Duodenal mucosa (tissue), 2 donors: Measurements from ENCODE around the gene CTSZ.

Source experiments
- H3K27ac ChIP-seq: one replicate; pipeline ENCODE4 v1.7.0; 2013; ENCODE audit warnings: low read depth, low read length
- H3K27me3 ChIP-seq, 2 donors: one replicate each; pipeline ENCODE4 v1.7.0; 2013; ENCODE audit warnings: low read length in 2 of 2, control low read depth in 1 of 2; ENCODE audit not compliant: insufficient read depth in 2 of 2, control insufficient read depth in 1 of 2
- H3K36me3 ChIP-seq, 2 donors: one replicate each; pipeline ENCODE4 v1.7.0; 2013; ENCODE audit warnings: low read length in 2 of 2, control low read depth in 1 of 2; ENCODE audit not compliant: insufficient read depth in 2 of 2, control insufficient read depth in 1 of 2
- H3K4me1 ChIP-seq, 2 donors: one replicate each; pipeline ENCODE4 v1.7.0; 2013; ENCODE audit warnings: low read length in 2 of 2, control low read depth in 1 of 2; ENCODE audit not compliant: insufficient read depth in 2 of 2, control insufficient read depth in 1 of 2
- H3K4me3 ChIP-seq, 2 donors: one replicate each; pipeline ENCODE4 v1.7.0; 2013; ENCODE audit warnings: low read length in 2 of 2, low read depth in 1 of 2
- H3K9ac ChIP-seq, 2 donors: one replicate each; pipeline ENCODE4 v1.7.0; 2013; ENCODE audit warnings: low read length in 2 of 2, low read depth in 1 of 2
- H3K9me3 ChIP-seq, 2 donors: one replicate each; pipeline ENCODE4 v1.7.0; 2013; ENCODE audit warnings: low read length in 2 of 2, control low read depth in 1 of 2; ENCODE audit not compliant: control insufficient read depth in 1 of 2

The CTSZ gene

DNA sequence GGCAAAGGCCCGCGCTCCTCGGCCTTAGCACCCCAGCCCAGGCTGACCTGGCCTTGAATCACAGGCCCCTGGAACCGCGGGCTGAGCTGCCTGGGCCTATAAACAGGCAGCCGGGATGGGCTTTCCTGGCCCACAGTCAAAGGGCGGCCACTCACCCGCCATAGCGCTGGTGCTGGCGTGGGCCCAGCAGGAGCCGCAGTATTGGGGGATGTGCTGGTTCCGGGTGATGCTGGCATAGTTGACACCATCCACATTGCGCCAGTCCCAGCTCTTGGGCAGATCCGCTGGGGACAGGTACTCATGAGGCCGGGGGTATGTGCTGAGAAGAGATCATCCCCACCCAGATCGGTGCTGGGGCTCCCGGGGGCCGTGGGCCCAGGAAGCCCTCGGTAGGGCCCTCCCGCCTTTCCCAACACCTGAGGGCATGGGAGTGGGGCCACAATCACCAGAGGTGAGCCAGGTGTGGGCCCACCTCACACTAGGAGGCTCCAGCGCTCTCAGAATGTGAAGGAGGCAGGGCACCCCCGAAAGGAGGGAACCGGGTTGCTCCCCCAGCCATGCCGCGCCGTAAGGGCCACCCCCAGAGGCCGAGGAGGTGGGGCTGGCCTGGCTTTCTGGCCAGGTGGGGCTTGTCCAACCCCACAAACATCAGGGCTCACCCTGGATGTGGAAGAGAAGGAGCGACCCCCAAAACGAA, 739 bp downstream of the CTSZ start:
- Histone ChIP-seq H3K9ac (peak overlapping the region; percentile 95 to 96), H3K9me3 (no peaks in the 10 kb centered on the region), H3K4me1 (peaks cover 54 to 62% of the 10 kb centered on the region in 2 donors), H3K27ac (peak overlapping the region; percentile 80), H3K36me3 (peaks cover 9 to 28% of the 10 kb centered on the region in 2 donors), H3K4me3 (peak overlapping the region; percentile 84 to 89), H3K27me3 (no peaks in the 10 kb centered on the region)

DNA sequence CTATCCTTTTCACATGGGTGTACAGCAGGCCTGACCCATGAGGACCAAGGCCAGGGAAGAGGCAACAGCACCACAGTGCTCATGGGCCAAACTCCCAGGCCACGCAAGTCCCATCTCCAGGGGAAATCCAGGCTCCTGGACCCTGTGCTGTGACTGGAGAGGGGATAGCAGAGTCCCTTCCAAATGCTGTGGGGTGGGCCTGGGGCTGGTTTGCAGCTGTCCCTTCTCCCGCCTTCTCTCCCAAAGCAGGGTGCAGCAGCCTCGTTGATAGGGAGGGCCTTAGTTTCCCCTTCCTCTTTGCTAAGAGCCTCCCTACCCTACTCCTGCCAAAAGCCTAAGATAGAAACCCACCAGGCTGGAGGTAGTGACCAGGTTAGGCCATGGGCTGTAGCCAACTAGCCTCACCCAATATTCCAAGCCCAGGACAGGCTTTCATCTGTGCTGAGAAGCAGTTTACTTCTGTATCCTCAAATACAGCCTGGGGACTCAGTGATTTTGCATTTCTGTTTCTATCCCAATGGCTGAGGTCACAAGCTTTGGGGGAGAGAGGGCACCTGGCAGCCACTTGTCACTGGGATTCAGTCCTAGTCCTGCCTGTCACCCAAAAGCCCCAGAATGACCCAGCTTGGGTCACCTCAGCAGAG, 1.4 kb downstream of the CTSZ start:
- H3K36me3 ChIP-seq: peaks cover 13 to 35% of the 10 kb centered on the region in 2 donors
- peak overlapping the region; percentile 95 to 96 for H3K9ac ChIP-seq
- H3K27ac ChIP-seq: peak overlapping the region; percentile 80
- H3K9me3 ChIP-seq: no peaks in the 10 kb centered on the region
- H3K4me1 ChIP-seq: peaks cover 49 to 56% of the 10 kb centered on the region in 2 donors
- H3K27me3 ChIP-seq: no peaks in the 10 kb centered on the region
- H3K4me3 ChIP-seq: peak overlapping the region; percentile 84 to 89

- Histone ChIP-seq H3K4me1 (peaks cover 42 to 49% of the 10 kb centered on the region in 2 donors), H3K27ac (peak overlapping the region; percentile 80), H3K27me3 (no peaks in the 10 kb centered on the region), H3K36me3 (peaks cover 13 to 40% of the 10 kb centered on the region in 2 donors), H3K4me3 (peak overlapping the region; percentile 84 to 89), H3K9me3 (no peaks in the 10 kb centered on the region), H3K9ac (peak overlapping the region; percentile 95 to 96)
Measured at GRCh38 chr20:59004763-59005522, 2.1 kb downstream of the CTSZ start.

DNA sequence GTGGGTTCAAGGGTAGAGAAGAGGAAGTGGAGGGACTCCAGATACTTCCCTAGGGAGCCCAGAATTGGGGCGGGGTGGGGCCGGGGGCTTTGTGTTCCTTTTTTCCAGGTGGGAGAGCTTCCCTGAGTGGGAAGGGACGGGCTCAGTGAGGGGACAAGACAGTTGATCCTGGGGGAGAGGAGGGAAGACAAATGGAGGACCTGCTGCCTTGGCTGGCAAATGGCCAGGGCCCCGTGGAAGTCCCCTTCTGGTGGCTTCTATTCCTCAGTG, 2.6 kb downstream of the CTSZ start:
- peak overlapping the region; percentile 17 to 89 for H3K4me3 ChIP-seq
- peak overlapping the region; percentile 39 for H3K27ac ChIP-seq
- peaks cover 13 to 41% of the 10 kb centered on the region in 2 donors for H3K36me3 ChIP-seq

GRCh38 chr20:59003836-59004492, 3.1 kb downstream of the CTSZ start:
- peak overlapping the region in 1 of 2 donors; percentile 96 for H3K9ac ChIP-seq
- peak overlapping the region; percentile 17 to 89 for H3K4me3 ChIP-seq
- no peaks in the 10 kb centered on the region for H3K27me3 ChIP-seq
- peaks cover 13 to 46% of the 10 kb centered on the region in 2 donors for H3K36me3 ChIP-seq
- peak overlapping the region; percentile 39 for H3K27ac ChIP-seq
- peaks cover 38 to 46% of the 10 kb centered on the region in 2 donors for H3K4me1 ChIP-seq
- no peaks in the 10 kb centered on the region for H3K9me3 ChIP-seq

More for the DNA sequence above, 2.6 kb downstream of the CTSZ start:
- H3K9me3 ChIP-seq: no peaks in the 10 kb centered on the region
- H3K9ac ChIP-seq: peak overlapping the region in 1 of 2 donors; percentile 96
- H3K4me1 ChIP-seq: peaks cover 38 to 46% of the 10 kb centered on the region in 2 donors
- H3K27me3 ChIP-seq: no peaks in the 10 kb centered on the region

DNA sequence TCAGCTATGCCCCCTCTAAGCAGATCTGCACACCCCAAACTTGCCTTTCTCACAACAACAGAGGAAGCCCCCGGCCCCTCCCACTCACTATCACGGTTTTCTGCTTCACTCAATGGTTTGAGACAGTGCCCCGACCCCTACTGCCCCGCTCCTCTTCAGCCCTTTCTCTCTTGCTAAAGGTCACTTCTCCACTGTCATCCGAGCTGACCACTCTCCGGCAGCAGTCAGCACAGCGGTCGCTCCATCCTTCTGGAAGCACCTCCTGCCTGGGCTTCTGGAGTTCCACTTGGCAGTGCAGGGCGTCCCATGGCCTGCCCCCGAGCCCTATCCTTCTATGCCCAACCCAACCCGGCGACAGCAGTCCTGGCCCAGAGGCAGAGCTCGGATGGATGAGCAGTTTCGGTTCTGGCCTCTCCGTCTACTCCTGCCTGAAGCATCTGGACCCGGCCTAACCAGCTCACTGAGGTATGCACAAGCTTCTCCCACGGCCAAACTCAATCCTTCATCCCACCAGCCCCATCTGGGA, 4.1 kb downstream of the CTSZ start:
- peaks cover 13 to 52% of the 10 kb centered on the region in 2 donors for H3K36me3 ChIP-seq

DNA sequence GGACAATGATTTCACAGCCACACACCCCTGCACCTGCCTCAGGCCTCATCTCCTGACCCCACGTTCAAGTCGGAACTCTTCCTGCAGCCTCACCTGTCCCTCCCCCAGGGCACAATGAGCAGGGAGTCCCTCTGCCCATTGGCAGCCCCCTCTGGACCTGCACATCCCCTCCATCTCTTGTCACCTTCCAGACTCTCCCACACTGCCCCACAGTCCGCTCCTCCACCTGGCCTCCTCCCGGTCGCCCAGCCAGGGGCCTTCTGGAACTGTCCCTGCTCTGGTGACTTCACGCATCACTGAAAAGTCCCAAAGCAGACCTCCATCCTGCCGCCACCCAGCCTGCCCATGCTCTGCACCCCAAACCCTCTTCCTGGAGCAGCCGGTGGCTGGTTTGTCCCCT, 4.7 kb downstream of the CTSZ start:
- Histone ChIP-seq H3K27me3 (no peaks in the 10 kb centered on the region), H3K9me3 (no peaks in the 10 kb centered on the region), H3K9ac (no peak overlapping the region), H3K4me3 (no peak overlapping the region), H3K4me1 (peaks cover 26 to 32% of the 10 kb centered on the region in 2 donors), H3K36me3 (peaks cover 18 to 58% of the 10 kb centered on the region in 2 donors), H3K27ac (no peak overlapping the region)

More for the DNA sequence above, 4.1 kb downstream of the CTSZ start:
- no peak overlapping the region for H3K27ac ChIP-seq
- H3K9ac ChIP-seq: no peak overlapping the region
- H3K4me3 ChIP-seq: no peak overlapping the region
- H3K27me3 ChIP-seq: no peaks in the 10 kb centered on the region
- H3K9me3 ChIP-seq: no peaks in the 10 kb centered on the region
- H3K4me1 ChIP-seq: peaks cover 32 to 37% of the 10 kb centered on the region in 2 donors

DNA sequence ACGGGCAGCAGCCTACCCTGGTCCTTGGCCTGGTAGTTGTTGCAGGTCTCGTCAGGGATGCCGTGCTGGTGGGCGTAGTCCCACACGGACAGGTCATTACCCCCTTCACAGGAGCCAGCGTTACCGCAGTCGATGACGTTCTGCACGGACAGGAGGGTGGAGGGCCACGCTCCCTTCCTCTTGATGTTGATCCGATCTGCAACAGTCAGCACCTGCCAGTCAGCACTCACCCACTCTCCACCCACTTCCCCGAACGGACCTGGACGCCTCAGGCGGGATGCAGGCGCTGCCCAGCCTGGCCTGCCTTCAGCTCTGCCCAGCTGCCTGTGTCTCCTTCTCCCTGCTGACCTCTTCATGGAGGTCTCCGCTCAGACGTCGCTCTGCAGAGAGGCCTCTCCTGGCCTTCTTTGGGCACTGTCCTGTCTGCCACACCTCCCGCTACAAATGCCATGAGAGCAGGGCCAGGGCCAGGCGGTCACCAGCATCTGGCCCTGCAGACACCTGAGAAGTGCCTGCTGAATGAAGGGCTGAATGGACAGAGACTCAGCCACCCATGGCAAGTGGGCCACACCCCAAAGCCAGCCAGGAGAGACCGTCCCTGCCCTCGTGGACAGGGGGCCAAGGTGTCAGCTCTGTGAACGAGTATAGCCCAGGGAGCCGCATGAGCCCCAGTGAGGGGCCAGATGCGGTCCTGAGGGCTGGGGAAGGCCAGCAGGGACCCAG, 5.4 kb downstream of the CTSZ start:
- no peak overlapping the region for H3K9ac ChIP-seq
- H3K4me1 ChIP-seq: peaks cover 25 to 31% of the 10 kb centered on the region in 2 donors
- H3K4me3 ChIP-seq: no peak overlapping the region
- H3K27ac ChIP-seq: no peak overlapping the region
- no peaks in the 10 kb centered on the region for H3K27me3 ChIP-seq
- H3K36me3 ChIP-seq: peaks cover 25 to 63% of the 10 kb centered on the region in 2 donors
- no peaks in the 10 kb centered on the region for H3K9me3 ChIP-seq

GRCh38 chr20:59001068-59001448, 6.0 kb downstream of the CTSZ start:
- H3K4me3 ChIP-seq: no peak overlapping the region
- peaks cover 25 to 26% of the 10 kb centered on the region in 2 donors for H3K4me1 ChIP-seq
- no peak overlapping the region for H3K27ac ChIP-seq
- H3K36me3 ChIP-seq: peaks cover 31 to 68% of the 10 kb centered on the region in 2 donors
- H3K27me3 ChIP-seq: no peaks in the 10 kb centered on the region
- no peaks in the 10 kb centered on the region for H3K9me3 ChIP-seq
- no peak overlapping the region for H3K9ac ChIP-seq
